H9 (cell line): ENCODE results near the gene ABHD17B. TPM values are rescaled to one million over a fixed set of nuclear protein-coding genes. Genes with fewer than 3 reads are reported as not detected.

Experiments
- DNase-seq: peaks from one replicate; pipeline ENCODE4 v3.0.0-alpha.2; 2017
- H2AFZ ChIP-seq: one replicate; pipeline ENCODE4 v1.6.1; 2013; ENCODE audit warnings: mild to moderate bottlenecking, low read length, control low read depth, moderate library complexity
- H2AK5ac ChIP-seq: 2 replicates; pipeline ENCODE4 v1.6.1; 2013; ENCODE audit warnings: low read length, control low read depth, mixed read lengths; ENCODE audit not compliant: insufficient read length
- H2BK120ac ChIP-seq: one replicate; pipeline ENCODE4 v1.6.1; 2013; ENCODE audit warnings: low read depth, mild to moderate bottlenecking, low read length, control low read depth, inconsistent platforms; ENCODE audit not compliant: poor library complexity, severe bottlenecking
- H2BK12ac ChIP-seq: 2 replicates; pipeline ENCODE4 v1.6.1; 2013; ENCODE audit warnings: low read length, control low read depth, mixed read lengths, low read depth; ENCODE audit not compliant: insufficient read length
- H2BK15ac ChIP-seq: 2 replicates; pipeline ENCODE4 v1.6.1; 2013; ENCODE audit warnings: low read depth, low read length, control low read depth
- H2BK20ac ChIP-seq: one replicate; pipeline ENCODE4 v1.6.1; 2013; ENCODE audit warnings: low read depth, mild to moderate bottlenecking, low read length, control low read depth, inconsistent platforms; ENCODE audit not compliant: poor library complexity, severe bottlenecking
- H2BK5ac ChIP-seq: 2 replicates; pipeline ENCODE4 v1.6.1; 2013; ENCODE audit warnings: low read length, control low read depth, mixed read lengths; ENCODE audit not compliant: insufficient read length
- H3K14ac ChIP-seq: 2 replicates; pipeline ENCODE4 v1.6.1; 2013; ENCODE audit warnings: low read length, control low read depth; ENCODE audit not compliant: insufficient read depth
- H3K18ac ChIP-seq: 2 replicates; pipeline ENCODE4 v1.6.1; 2013; ENCODE audit warnings: low read depth, mild to moderate bottlenecking, mixed read lengths, low read length, control low read depth; ENCODE audit not compliant: insufficient read length
- H3K23ac ChIP-seq: 2 replicates; pipeline ENCODE4 v1.6.1; 2013; ENCODE audit warnings: low read length, control low read depth, mixed read lengths, low read depth; ENCODE audit not compliant: insufficient read length
- H3K23me2 ChIP-seq: 2 replicates; pipeline ENCODE4 v1.6.1; 2013; ENCODE audit warnings: low read depth, mild to moderate bottlenecking, mixed read lengths, low read length, control low read depth; ENCODE audit not compliant: insufficient read length, poor library complexity, severe bottlenecking
- H3K27ac ChIP-seq: 2 replicates; pipeline ENCODE4 v1.5.1; 2013; ENCODE audit warnings: low read length, control low read depth, mixed read lengths, low read depth; ENCODE audit not compliant: insufficient read length
- H3K27me3 ChIP-seq: 2 replicates; pipeline ENCODE4 v1.6.1; 2013; ENCODE audit warnings: low read length, control low read depth, inconsistent platforms; ENCODE audit not compliant: insufficient read depth
- H3K4ac ChIP-seq: 2 replicates; pipeline ENCODE4 v1.6.1; 2013; ENCODE audit warnings: low read depth, mild to moderate bottlenecking, control low read depth, inconsistent platforms, low read length, moderate library complexity
- H3K4me1 ChIP-seq: 2 replicates; pipeline ENCODE4 v1.6.1; 2013; ENCODE audit warnings: low read length, control low read depth, inconsistent platforms; ENCODE audit not compliant: insufficient read depth
- H3K4me2 ChIP-seq: 2 replicates; pipeline ENCODE4 v1.6.1; 2013; ENCODE audit warnings: low read length, control low read depth, mixed read lengths; ENCODE audit not compliant: insufficient read length, insufficient read depth
- H3K56ac ChIP-seq: 2 replicates; pipeline ENCODE4 v1.6.1; 2013; ENCODE audit warnings: low read depth, mild to moderate bottlenecking, mixed read lengths, low read length, control low read depth; ENCODE audit not compliant: insufficient read length
- H3K79me1 ChIP-seq: 2 replicates; pipeline ENCODE4 v1.6.1; 2013; ENCODE audit warnings: low read depth, mild to moderate bottlenecking, moderate library complexity, low read length, control low read depth, inconsistent platforms; ENCODE audit not compliant: insufficient read depth, poor library complexity, severe bottlenecking
- H3K79me2 ChIP-seq: 2 replicates; pipeline ENCODE4 v1.6.1; 2013; ENCODE audit warnings: low read length, control low read depth, inconsistent platforms; ENCODE audit not compliant: insufficient read depth
- H3K9ac ChIP-seq: 2 replicates; pipeline ENCODE4 v1.6.1; 2013; ENCODE audit warnings: low read length, control low read depth, mixed read lengths; ENCODE audit not compliant: insufficient read length; ENCODE audit errors: extremely low read depth
- H3K9me3 ChIP-seq: one replicate; pipeline ENCODE4 v1.6.1; 2013; ENCODE audit warnings: low read depth, low read length, inconsistent platforms; ENCODE audit not compliant: control insufficient read depth
- H3T11ph ChIP-seq: one replicate; pipeline ENCODE4 v1.6.1; 2013; ENCODE audit warnings: mild to moderate bottlenecking, low read length, control low read depth, inconsistent platforms
- H4K20me1 ChIP-seq: one replicate; pipeline ENCODE4 v1.6.1; 2013; ENCODE audit not compliant: control insufficient read depth, insufficient read length, insufficient read depth
- H4K5ac ChIP-seq: 2 replicates; pipeline ENCODE4 v1.6.1; 2013; ENCODE audit warnings: low read depth, mild to moderate bottlenecking, mixed read lengths, low read length, control low read depth; ENCODE audit not compliant: insufficient read length
- H4K8ac ChIP-seq: replicated peaks from 2 replicates; pipeline ENCODE4 v1.6.1; 2013; ENCODE audit warnings: low read length, control low read depth, mixed read lengths, low read depth; ENCODE audit not compliant: insufficient read length
- H4K91ac ChIP-seq: 2 replicates; pipeline ENCODE4 v1.6.1; 2013; ENCODE audit warnings: low read depth, mild to moderate bottlenecking, moderate library complexity, mixed read lengths, low read length, control low read depth; ENCODE audit not compliant: insufficient read length
- H3K27ac Mint-ChIP-seq, 3 experiments: 2 replicates in 2 of 3; 3 replicates in 1 of 3; pipeline ENCODE4 v1.8.0; 2020 to 2021; ENCODE audit warnings: mixed read lengths in 3 of 3, mild to moderate bottlenecking in 1 of 3, moderate library complexity in 1 of 3
- H3K27me3 Mint-ChIP-seq: 2 replicates; pipeline ENCODE4 v1.8.0; 2021; ENCODE audit warnings: low read depth, mild to moderate bottlenecking, moderate library complexity, mixed read lengths
- H3K36me3 Mint-ChIP-seq, 3 experiments: 2 replicates in 2 of 3; 3 replicates in 1 of 3; pipeline ENCODE4 v1.8.0; 2020 to 2021; ENCODE audit warnings: low read depth in 3 of 3, mixed read lengths in 3 of 3; ENCODE audit not compliant: insufficient read depth in 1 of 3
- H3K4me1 Mint-ChIP-seq, 2 experiments: 2 replicates each; pipeline ENCODE4 v1.8.0; 2020; ENCODE audit warnings: mixed read lengths in 2 of 2
- H3K4me3 Mint-ChIP-seq, 2 experiments: 2 replicates in 1 of 2; 3 replicates in 1 of 2; pipeline ENCODE4 v1.8.0; 2020 to 2021; ENCODE audit warnings: mild to moderate bottlenecking in 2 of 2, mixed read lengths in 2 of 2, moderate library complexity in 1 of 2
- H3K9me3 Mint-ChIP-seq, 2 experiments: 2 replicates in 1 of 2; 3 replicates in 1 of 2; pipeline ENCODE4 v1.8.0; 2020; ENCODE audit warnings: mild to moderate bottlenecking in 2 of 2, mixed read lengths in 2 of 2, moderate library complexity in 1 of 2
- CTCF ChIP-seq: fragments of 200-600 bp; sonication (generic); conservative IDR thresholded peaks from 3 replicates; pipeline ENCODE4 v1.8.0; 2021; ENCODE audit warnings: antibody characterized with exemption, mild to moderate bottlenecking
- WGBS: extraction: QIAGEN DNeasy Blood & Tissue Kit; methylation state at CpG from one replicate; pipeline ENCODE4 v1.1.7; 2013; ENCODE audit warnings: missing lambda C conversion rate, low lambda C conversion rate, mixed read lengths; ENCODE audit not compliant: insufficient read length; ENCODE audit errors: extremely low coverage; 5-methylcytosine and 5-hydroxymethylcytosine counted together
- total RNA-seq: library from RNA; stranded (reverse); gene quantifications from 2 replicates; pipeline ENCODE4 v1.2.1, GENCODE V29; 2021

ABHD17B gene
- total RNA-seq, 1 experiment from 2014 or later = 67.6 TPM

GRCh38 chr9:71890042-71890679 lies 20.8 kb downstream of the ABHD17B start:
- Mint-ChIP-seq H3K36me3 (peaks cover 13 to 27% (median 21%) of the 10 kb centered on the region in 3 experiments), H3K4me3 (no peak overlapping the region), H3K9me3 (peaks cover 0 to 6% of the 10 kb centered on the region in 2 experiments; a peak in 2 of 5 replicates), H3K27me3 (no peaks in the 10 kb centered on the region), H3K4me1 (peaks cover 21 to 32% of the 10 kb centered on the region in 2 experiments), H3K27ac (0 out of 7 replicates have a peak overlapping the region, but pooled peaks of 1 of the 3 experiments have one; percentile 46)
- H3T11ph ChIP-seq = no peak overlapping the region
- no peak overlapping the region for H3K14ac ChIP-seq
- H3K27ac ChIP-seq = no peak overlapping the region
- H3K23me2 ChIP-seq = no peaks in the 10 kb centered on the region
- no peak overlapping the region for H2BK5ac ChIP-seq
- no peak overlapping the region for H4K91ac ChIP-seq
- no peak overlapping the region for H4K5ac ChIP-seq
- H3K56ac ChIP-seq = no peak overlapping the region
- no peak overlapping the region for H2BK20ac ChIP-seq
- no peak overlapping the region for H2AFZ ChIP-seq
- peaks cover 57% of the 10 kb centered on the region; the same call in 1 of the 2 replicates for H3K79me2 ChIP-seq
- no peaks in the 10 kb centered on the region for H3K9me3 ChIP-seq
- H3K27me3 ChIP-seq = no peaks in the 10 kb centered on the region
- no peak overlapping the region for H3K4me2 ChIP-seq
- H3K4me1 ChIP-seq = no peaks in the 10 kb centered on the region; the same call in 1 of the 2 replicates
- H2BK120ac ChIP-seq = no peak overlapping the region
- H2AK5ac ChIP-seq = no peak overlapping the region
- peaks cover 5% of the 10 kb centered on the region for H3K79me1 ChIP-seq
- no peak overlapping the region for H3K9ac ChIP-seq
- no peak overlapping the region for H4K8ac ChIP-seq
- no peak overlapping the region for H2BK15ac ChIP-seq
- no peak for DNase-seq
- H4K20me1 ChIP-seq = no peaks in the 10 kb centered on the region
- H3K4ac ChIP-seq = no peak overlapping the region
- H2BK12ac ChIP-seq = no peak overlapping the region
- TF ChIP-seq CTCF = no peak
- H3K18ac ChIP-seq = no peak overlapping the region
- no CpG with 5 or more reads among the region's 3 CpGs for WGBS
- H3K23ac ChIP-seq = no peak overlapping the region
